Measurements from ENCODE around the gene ABLIM1. TPM values are rescaled to one million over a fixed set of nuclear protein-coding genes. Genes with fewer than 3 reads are reported as not detected.
A peak's percentile ranks its signal among the peaks of the same experiment; 100 is the strongest.

The ABLIM1 gene
- total and polyA plus RNA-seq, 8 donors: 28.1 to 276 (median 92.9) TPM

DNA sequence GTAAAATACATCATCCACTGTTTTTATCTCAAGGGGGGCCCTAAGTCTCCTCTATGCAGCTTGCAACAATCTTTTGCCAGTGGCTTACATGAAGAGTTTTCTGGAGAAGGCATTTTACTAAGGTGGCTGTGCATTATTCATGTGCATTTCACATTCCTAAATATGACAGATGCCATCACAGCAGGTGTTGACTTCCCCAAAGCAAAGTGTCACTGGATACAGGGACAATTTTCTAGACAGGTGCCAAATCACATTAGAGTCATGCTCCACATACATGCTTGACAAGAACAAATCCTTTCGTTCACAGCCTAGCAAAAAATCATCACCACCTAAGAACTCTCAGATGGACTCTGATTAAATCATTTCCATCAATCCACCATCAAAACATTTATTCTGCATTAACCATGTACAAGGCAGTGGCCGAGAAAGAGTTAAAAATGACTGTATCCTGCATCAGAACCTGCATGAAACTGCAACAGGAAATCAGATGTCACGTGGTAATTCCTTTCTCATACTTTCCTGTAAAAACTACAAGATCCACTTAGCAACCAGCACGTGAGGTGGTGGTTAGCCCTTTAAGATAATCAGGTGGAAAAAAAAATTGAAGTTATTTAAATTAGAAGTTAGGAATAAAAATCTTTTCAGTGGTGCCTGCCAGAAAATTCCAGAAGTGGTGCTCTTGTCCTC is 165.6 kb downstream of the ABLIM1 start:
- WGBS, 5 donors: 27 to 55% (median 41%) methylated on average over 4 of the region's 4 CpGs
- peak overlapping the region in 1 of 5 donors; percentile 33 for H3K27ac ChIP-seq
- H3K27me3 ChIP-seq: no peaks in the 10 kb centered on the region
- H3K36me3 ChIP-seq: peaks cover 5 to 47% (median 21%) of the 10 kb centered on the region in 4 donors
- H3K9me3 ChIP-seq: no peaks in the 10 kb centered on the region
- H3K4me1 ChIP-seq: peaks cover 11 to 32% (median 21%) of the 10 kb centered on the region in 4 donors
- intact Hi-C loops (cut with DNase I; ENCODE audit: low total_unique reads): no loop called here
- peak in 1 of 2 donors; percentile 39 for DNase-seq
- no peak overlapping the region for H3K4me3 ChIP-seq
- TF ChIP-seq POLR2AphosphoS5 (IDR thresholded peaks at IDR 0.05) (no peak), POLR2A (IDR thresholded peaks at IDR 0.05) (no peak), EP300 (IDR thresholded peaks at IDR 0.05) (no peak)
- TF ChIP-seq, protein P1, sequence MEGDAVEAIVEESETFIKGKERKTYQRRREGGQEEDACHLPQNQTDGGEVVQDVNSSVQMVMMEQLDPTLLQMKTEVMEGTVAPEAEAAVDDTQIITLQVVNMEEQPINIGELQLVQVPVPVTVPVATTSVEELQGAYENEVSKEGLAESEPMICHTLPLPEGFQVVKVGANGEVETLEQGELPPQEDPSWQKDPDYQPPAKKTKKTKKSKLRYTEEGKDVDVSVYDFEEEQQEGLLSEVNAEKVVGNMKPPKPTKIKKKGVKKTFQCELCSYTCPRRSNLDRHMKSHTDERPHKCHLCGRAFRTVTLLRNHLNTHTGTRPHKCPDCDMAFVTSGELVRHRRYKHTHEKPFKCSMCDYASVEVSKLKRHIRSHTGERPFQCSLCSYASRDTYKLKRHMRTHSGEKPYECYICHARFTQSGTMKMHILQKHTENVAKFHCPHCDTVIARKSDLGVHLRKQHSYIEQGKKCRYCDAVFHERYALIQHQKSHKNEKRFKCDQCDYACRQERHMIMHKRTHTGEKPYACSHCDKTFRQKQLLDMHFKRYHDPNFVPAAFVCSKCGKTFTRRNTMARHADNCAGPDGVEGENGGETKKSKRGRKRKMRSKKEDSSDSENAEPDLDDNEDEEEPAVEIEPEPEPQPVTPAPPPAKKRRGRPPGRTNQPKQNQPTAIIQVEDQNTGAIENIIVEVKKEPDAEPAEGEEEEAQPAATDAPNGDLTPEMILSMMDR (IDR thresholded peaks at IDR 0.05): no peak

DNA sequence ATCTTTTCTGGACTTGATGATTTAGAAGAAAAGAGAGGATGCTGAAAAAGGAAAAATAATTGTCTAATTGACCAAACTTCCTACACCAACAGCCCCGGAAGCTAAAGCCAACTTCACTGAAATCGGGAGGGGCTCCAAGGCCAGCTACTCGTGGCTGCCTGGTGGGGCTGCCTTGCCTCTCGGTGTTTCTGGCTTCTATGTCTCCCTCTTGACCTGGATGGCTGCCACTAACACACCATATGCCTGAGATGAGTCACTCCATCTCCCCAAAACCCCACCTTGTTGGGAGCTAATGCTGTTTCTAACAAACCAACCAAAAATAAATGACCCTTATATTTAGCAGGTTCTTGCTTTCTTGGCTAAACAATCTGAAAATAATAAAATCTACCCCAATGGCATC is 166.1 kb downstream of the ABLIM1 start:
- H3K4me1 ChIP-seq: peaks cover 11 to 32% (median 21%) of the 10 kb centered on the region in 4 donors
- WGBS, 5 donors: 46 to 61% (median 56%) methylated on average over 4 of the region's 4 CpGs
- H3K36me3 ChIP-seq: peaks cover 7 to 48% (median 25%) of the 10 kb centered on the region in 4 donors
- no peaks in the 10 kb centered on the region for H3K27me3 ChIP-seq
- TF ChIP-seq POLR2A (IDR thresholded peaks at IDR 0.05) (no peak), EP300 (IDR thresholded peaks at IDR 0.05) (no peak)
- TF ChIP-seq, protein P1 (IDR thresholded peaks at IDR 0.05): no peak
- H3K4me3 ChIP-seq: no peak overlapping the region
- H3K9me3 ChIP-seq: no peaks in the 10 kb centered on the region
- DNase-seq: peak in 1 of 2 donors; percentile 37
- peak overlapping the region in 2 of 5 donors; percentile 12 to 33 for H3K27ac ChIP-seq
- intact Hi-C loops (cut with DNase I; ENCODE audit: low total_unique reads): no loop called here

DNA sequence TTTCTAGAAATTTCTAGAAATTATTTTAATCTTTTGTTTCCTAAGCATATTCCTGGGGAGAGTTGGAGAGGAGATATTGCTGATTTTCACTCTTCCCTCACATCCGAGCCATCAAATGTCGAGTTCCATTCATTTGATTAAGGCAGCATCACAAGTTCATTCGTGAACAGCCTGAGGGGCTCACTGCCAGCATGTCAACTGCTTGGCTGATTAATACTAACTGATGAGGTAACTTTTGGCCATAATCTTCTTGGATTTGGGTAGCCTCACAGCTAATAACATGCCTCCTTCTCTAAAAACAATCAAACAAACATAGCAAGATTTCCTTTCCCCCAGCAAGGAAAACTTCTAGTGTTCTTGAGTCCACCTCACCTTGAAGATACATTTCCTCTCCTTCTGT is 166.7 kb downstream of the ABLIM1 start:
- Histone ChIP-seq H3K4me3 (no peak overlapping the region), H3K9me3 (no peaks in the 10 kb centered on the region), H3K27me3 (no peaks in the 10 kb centered on the region), H3K4me1 (peaks cover 11 to 32% (median 21%) of the 10 kb centered on the region in 4 donors), H3K36me3 (peaks cover 7 to 49% (median 30%) of the 10 kb centered on the region in 4 donors), H3K27ac (peak overlapping the region in 2 of 5 donors; percentile 17 to 33)
- intact Hi-C loops (cut with DNase I; ENCODE audit: low total_unique reads): no loop called here
- WGBS, 5 donors: 68 to 83% (median 78%) methylated on average over 3 of the region's 3 CpGs
- DNase-seq: peak in 1 of 2 donors; percentile 47
- TF ChIP-seq EP300 (IDR thresholded peaks at IDR 0.05): no peak
- no peak for TF ChIP-seq POLR2AphosphoS5 (IDR thresholded peaks at IDR 0.05)

DNA sequence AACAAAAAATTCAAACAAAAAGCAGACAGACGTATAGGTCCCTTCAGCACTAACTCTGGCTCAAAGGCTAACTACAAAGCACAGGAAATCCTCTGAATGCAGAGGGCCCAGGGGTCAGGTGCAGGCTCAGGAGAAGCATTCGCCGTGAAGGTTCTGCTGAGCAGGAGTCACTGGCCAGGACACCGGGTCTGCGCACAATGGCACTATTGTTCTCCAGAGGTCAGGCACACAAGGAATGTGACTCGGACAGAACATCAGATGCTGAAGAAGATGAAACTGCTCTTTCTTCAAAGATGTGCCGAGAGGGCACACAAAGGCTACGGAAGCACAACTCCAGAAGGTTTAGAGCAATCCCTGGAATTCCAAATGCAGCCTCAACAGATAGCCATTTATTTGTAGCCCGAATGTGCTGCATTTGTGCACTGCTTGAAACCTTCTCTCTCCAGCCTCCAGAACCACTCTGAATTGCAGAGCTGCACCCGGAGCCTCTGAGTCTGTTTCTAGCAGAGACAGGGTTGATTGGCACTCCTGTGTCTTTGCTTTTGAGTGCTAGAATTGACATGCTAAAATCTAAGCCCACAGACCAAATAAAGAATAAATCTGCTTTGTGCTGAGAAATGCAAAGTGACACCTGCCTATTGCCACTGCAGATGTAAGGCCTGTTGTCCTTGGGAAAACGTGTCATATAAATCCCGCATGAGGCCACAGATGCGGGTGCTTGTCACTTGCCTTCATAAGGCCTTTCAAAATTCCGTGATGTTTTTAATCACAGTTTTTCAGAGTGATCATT is 168.4 kb downstream of the ABLIM1 start:
- intact Hi-C loops (cut with DNase I; ENCODE audit: low total_unique reads): no loop called here
- DNase-seq: no peak
- WGBS, 5 donors: 54 to 79% (median 67%) methylated on average over 14 of the region's 14 CpGs

More for the DNA sequence above, 168.4 kb downstream of the ABLIM1 start:
- Histone ChIP-seq H3K4me3 (no peak overlapping the region), H3K36me3 (peaks cover 11 to 54% (median 39%) of the 10 kb centered on the region in 4 donors), H3K4me1 (peaks cover 11 to 32% (median 21%) of the 10 kb centered on the region in 4 donors), H3K9me3 (no peaks in the 10 kb centered on the region), H3K27ac (peak overlapping the region in 2 of 5 donors; percentile 27 to 29), H3K27me3 (no peaks in the 10 kb centered on the region)
- TF ChIP-seq POLR2AphosphoS5 (IDR thresholded peaks at IDR 0.05): no peak
- no peak for TF ChIP-seq EP300 (IDR thresholded peaks at IDR 0.05)
- no peak for TF ChIP-seq POLR2A (IDR thresholded peaks at IDR 0.05)
- TF ChIP-seq, protein P1 (IDR thresholded peaks at IDR 0.05): no peak
